ENCODE data around the gene IGDCC3. TPM values are rescaled to one million over a fixed set of nuclear protein-coding genes. Genes with fewer than 3 reads are reported as not detected.

The IGDCC3 gene
- total RNA-seq, 6 donors from 2014 or later, result 0.10 to 0.29 TPM; not detected in 4

DNA sequence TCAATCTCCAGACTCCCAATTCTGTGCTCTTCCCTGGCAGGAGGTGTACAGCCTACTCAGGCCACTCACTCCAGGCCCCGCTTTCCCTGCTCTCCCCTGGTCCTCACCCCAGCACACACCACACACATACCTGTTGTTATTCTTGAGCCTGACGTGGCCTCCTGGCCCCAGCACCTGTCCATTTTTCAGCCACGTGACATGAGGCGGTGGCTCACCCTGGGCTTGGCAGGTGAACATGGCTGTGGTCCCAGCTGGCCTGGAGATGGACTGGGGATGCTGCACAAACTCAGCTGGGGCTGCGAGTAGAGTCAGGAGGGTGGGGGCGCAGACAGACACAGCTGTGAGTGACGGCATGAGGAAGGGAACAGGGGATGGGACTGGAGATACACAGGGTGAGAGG, 46.0 kb downstream of the IGDCC3 start:
- no peaks in the 10 kb centered on the region for H3K36me3 ChIP-seq
- H3K4me3 ChIP-seq, result no peak overlapping the region
- no peak for DNase-seq
- 80 to 94% methylated on average over 6 to 7 of the region's 7 CpGs for WGBS, 2 donors
- no peaks in the 10 kb centered on the region for H3K9me3 ChIP-seq
- H3K4me1 ChIP-seq, result no peaks in the 10 kb centered on the region
- TF ChIP-seq POLR2AphosphoS5 (IDR thresholded peaks at IDR 0.05), result no peak
- TF ChIP-seq, protein P1, sequence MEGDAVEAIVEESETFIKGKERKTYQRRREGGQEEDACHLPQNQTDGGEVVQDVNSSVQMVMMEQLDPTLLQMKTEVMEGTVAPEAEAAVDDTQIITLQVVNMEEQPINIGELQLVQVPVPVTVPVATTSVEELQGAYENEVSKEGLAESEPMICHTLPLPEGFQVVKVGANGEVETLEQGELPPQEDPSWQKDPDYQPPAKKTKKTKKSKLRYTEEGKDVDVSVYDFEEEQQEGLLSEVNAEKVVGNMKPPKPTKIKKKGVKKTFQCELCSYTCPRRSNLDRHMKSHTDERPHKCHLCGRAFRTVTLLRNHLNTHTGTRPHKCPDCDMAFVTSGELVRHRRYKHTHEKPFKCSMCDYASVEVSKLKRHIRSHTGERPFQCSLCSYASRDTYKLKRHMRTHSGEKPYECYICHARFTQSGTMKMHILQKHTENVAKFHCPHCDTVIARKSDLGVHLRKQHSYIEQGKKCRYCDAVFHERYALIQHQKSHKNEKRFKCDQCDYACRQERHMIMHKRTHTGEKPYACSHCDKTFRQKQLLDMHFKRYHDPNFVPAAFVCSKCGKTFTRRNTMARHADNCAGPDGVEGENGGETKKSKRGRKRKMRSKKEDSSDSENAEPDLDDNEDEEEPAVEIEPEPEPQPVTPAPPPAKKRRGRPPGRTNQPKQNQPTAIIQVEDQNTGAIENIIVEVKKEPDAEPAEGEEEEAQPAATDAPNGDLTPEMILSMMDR (IDR thresholded peaks at IDR 0.05), result no peak
- no peak for TF ChIP-seq POLR2A (IDR thresholded peaks at IDR 0.05)
- no peak for TF ChIP-seq EP300 (IDR thresholded peaks at IDR 0.05)
- ATAC-seq (ENCODE audit: low FRiP score in 2 of 2), result no peak
- H3K27ac ChIP-seq, result no peak overlapping the region
- H3K27me3 ChIP-seq, result no peaks in the 10 kb centered on the region

DNA sequence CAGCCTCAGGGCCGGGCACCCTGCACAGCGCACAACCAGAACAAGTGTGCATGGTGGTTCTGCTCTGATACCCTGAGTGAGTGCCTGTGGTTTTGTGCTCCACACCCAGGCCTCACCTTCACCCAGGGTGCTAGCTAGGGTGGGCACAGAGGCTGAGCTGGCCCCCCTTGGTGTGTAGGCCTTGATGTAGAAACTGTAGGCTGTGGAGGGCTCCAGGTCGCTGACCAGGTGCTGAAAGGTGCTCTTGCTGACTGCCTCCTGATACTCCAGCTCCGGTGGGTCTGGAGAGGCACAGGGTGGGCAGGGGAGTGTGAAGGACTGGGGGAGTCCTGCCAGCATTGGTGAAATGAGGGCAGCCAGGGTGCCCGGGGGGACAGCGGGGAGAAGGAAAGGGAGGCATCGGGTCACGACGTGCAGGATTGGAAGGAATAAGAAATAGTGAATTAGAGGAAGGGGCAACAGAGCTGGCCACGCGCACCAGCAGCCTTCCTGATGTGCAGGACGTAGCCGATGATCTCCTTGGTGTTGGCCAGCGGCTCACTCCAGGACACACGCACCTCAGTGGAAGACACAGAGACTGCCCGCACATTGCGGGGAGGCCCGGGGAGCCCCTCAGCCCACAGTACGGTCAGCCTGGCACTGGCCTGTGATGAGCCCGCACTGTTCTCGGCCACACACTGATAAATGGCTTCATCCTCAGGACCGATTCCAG, 46.7 kb downstream of the IGDCC3 start:
- H3K4me3 ChIP-seq, result no peak overlapping the region
- no peaks in the 10 kb centered on the region for H3K36me3 ChIP-seq
- peak in 1 of 2 donors; percentile 64 for DNase-seq
- no peak for ATAC-seq (ENCODE audit: low FRiP score in 2 of 2)
- H3K9me3 ChIP-seq, result no peaks in the 10 kb centered on the region
- 92 to 94% methylated on average over 20 to 22 of the region's 22 CpGs for WGBS, 2 donors
- no peaks in the 10 kb centered on the region for H3K27me3 ChIP-seq
- TF ChIP-seq EP300 (IDR thresholded peaks at IDR 0.05) (no peak), POLR2A (IDR thresholded peaks at IDR 0.05) (no peak), POLR2AphosphoS5 (IDR thresholded peaks at IDR 0.05) (no peak)
- TF ChIP-seq, protein P1 (IDR thresholded peaks at IDR 0.05), result no peak
- H3K27ac ChIP-seq, result no peak overlapping the region
- H3K4me1 ChIP-seq, result peaks cover 0 to 3% (median 0%) of the 10 kb centered on the region in 4 donors

DNA sequence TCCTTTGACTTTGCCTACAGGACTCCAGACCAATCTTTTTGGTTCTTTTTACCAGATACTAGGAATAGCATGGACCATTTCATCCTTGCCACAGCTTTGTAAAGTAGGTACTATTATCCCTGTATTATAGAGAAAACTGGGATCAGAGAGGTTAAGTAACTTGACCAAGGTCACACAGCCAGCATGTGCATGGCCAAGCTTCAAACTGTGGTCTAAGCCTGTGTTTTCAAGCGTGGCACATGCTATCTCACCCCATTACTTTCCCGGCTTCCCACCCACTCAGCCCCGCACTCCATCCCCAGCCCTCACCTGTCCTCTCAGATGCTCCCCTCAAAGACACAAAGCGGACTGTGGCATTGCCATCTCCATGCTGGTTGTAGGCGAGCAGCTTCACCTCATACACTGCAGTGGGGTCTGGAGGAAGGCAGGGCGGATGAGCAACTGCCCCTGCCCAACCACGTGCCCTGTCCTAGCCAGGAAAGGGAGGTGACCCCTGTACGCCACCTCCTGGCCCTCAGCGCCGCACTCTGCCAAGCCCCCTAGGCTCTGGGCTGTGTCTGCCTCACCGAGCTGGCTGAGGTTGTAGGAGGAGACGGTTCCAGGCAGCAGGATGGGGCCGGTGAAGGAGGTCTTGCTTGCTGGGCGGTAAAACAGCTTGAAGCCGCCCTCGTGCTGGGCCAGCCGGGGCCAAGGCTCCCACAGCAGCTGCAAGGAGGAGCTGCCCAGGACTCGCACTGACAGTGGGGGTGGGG, 47.6 kb downstream of the IGDCC3 start:
- Histone ChIP-seq H3K36me3 (no peaks in the 10 kb centered on the region), H3K27me3 (no peaks in the 10 kb centered on the region), H3K27ac (no peak overlapping the region), H3K4me3 (no peak overlapping the region), H3K4me1 (peaks cover 0 to 4% (median 0%) of the 10 kb centered on the region in 4 donors), H3K9me3 (no peaks in the 10 kb centered on the region)
- whole genome bisulfite sequencing, 2 donors, result 92 to 93% methylated on average over 11 to 18 of the region's 18 CpGs
- ATAC-seq (ENCODE audit: low FRiP score in 2 of 2) (no peak), DNase-seq (peak in 1 of 2 donors; percentile 56)
- no peak for TF ChIP-seq POLR2A (IDR thresholded peaks at IDR 0.05)
- no peak for TF ChIP-seq POLR2AphosphoS5 (IDR thresholded peaks at IDR 0.05)
- TF ChIP-seq EP300 (IDR thresholded peaks at IDR 0.05), result no peak
- TF ChIP-seq, protein P1 (IDR thresholded peaks at IDR 0.05), result no peak

DNA sequence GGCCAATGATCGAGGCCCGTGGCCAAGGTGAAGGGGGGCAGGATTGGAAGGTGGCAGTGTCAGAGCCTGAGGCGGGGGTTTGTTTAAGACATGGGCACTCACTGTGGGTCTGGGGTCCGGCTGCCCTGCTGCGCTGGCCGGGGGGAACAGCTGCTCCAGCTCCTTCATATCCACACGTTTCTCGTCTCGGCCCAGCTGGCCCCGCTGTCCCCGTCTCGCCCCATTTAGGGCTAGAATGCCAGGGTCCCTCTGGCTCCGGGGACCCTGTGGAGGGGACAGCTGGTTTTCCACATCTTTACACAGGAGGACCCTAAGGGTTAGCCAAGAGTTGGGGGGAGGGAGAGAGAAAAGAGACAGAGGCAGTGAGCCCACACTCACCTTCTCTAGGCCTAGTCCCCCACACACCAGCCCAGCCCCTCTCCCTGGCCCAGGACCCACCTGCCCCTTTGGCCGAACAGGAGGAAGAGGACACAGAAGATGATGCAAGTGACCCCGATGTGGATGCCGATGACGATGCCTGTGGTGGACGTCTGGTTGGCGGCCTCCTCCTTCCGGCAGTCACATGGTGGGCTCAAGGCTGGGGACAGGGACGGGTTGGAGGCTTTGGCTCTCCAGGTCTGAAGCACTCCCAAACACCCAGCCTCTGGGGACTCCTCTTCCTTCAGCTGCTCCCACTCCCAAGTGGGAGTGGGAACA, 48.4 kb downstream of the IGDCC3 start:
- H3K4me3 ChIP-seq, result no peak overlapping the region
- H3K27me3 ChIP-seq, result no peaks in the 10 kb centered on the region
- ATAC-seq (ENCODE audit: low FRiP score in 2 of 2) (no peak), DNase-seq (peak in 1 of 2 donors; percentile 64)
- H3K27ac ChIP-seq, result no peak overlapping the region
- WGBS, 2 donors, result 95 to 100% methylated on average over 2 to 20 of the region's 21 CpGs
- H3K36me3 ChIP-seq, result no peaks in the 10 kb centered on the region
- no peak for TF ChIP-seq EP300 (IDR thresholded peaks at IDR 0.05)
- TF ChIP-seq, protein P1 (IDR thresholded peaks at IDR 0.05), result no peak
- no peak for TF ChIP-seq POLR2A (IDR thresholded peaks at IDR 0.05)
- TF ChIP-seq POLR2AphosphoS5 (IDR thresholded peaks at IDR 0.05), result no peak
- no peaks in the 10 kb centered on the region for H3K9me3 ChIP-seq
- H3K4me1 ChIP-seq, result peaks cover 0 to 4% (median 0%) of the 10 kb centered on the region in 4 donors

All from upper lobe of left lung (tissue), 6 donors.